ENCODE data around the gene RNASE2. TPM values are rescaled to one million over a fixed set of nuclear protein-coding genes. Genes with fewer than 3 reads are reported as not detected.
"Not testable (repeated sequence)": the region's sequence is repeated elsewhere in the genome, so short reads cannot be mapped to it uniquely, and the experiment has no call there.

RNASE2 gene
- total RNA-seq, 1 donor from 2014 or later, result not detected

GRCh38 chr14:20980906-20981305, 25.6 kb downstream of the RNASE2 start:
- intact Hi-C loops (cut with micrococcal nuclease), result no loop called here

GRCh38 chr14:20982646-20983369, 27.5 kb downstream of the RNASE2 start:
- intact Hi-C loops (cut with micrococcal nuclease), result no loop called here

- intact Hi-C loops (cut with micrococcal nuclease), result not testable (repeated sequence)
Measured at GRCh38 chr14:20985650-20986049, 30.4 kb downstream of the RNASE2 start.

- intact Hi-C loops (cut with micrococcal nuclease), result no loop called here
Measured at GRCh38 chr14:20986811-20987210, 31.5 kb downstream of the RNASE2 start.

- intact Hi-C loops (cut with micrococcal nuclease), result loop anchor here (1.0 kb wide), 2 partner anchors 18 to 305 kb away; partner anchors contain the start of gene RNASE4
Measured at GRCh38 chr14:20988717-20989470, 33.6 kb downstream of the RNASE2 start.

- intact Hi-C loops (cut with micrococcal nuclease), result loop anchor here (1.0 kb wide), 2 partner anchors 18 to 305 kb away; partner anchors contain the start of gene RNASE4
Measured at GRCh38 chr14:20989471-20989786, 34.1 kb downstream of the RNASE2 start.

GRCh38 chr14:20989787-20990600, 34.7 kb downstream of the RNASE2 start, which contains the start of gene METTL17:
METTL17 (plus strand) TSS chr14:20989980; CDS start chr14:20990003, 23 bp downstream.
- intact Hi-C loops (cut with micrococcal nuclease), result loop anchor here (1.0 to 5.0 kb wide), 4 partner anchors 19 to 487 kb away; partner anchors contain the start of genes RAB2B, RNASE4 and TOX4

- intact Hi-C loops (cut with micrococcal nuclease), result no loop called here
Measured at GRCh38 chr14:20996521-20996920, 41.2 kb downstream of the RNASE2 start.

GRCh38 chr14:20997115-20997514, 41.8 kb downstream of the RNASE2 start:
- intact Hi-C loops (cut with micrococcal nuclease), result no loop called here

- intact Hi-C loops (cut with micrococcal nuclease), result no loop called here
Measured at GRCh38 chr14:20997564-20997963, 42.3 kb downstream of the RNASE2 start.

- intact Hi-C loops (cut with micrococcal nuclease), result no loop called here
Measured at GRCh38 chr14:20998139-20998538, 42.9 kb downstream of the RNASE2 start.

- intact Hi-C loops (cut with micrococcal nuclease), result no loop called here
Measured at GRCh38 chr14:20998674-20999366, 43.5 kb downstream of the RNASE2 start, which contains the start of gene SLC39A2. SLC39A2 (plus strand) TSS chr14:20999293; CDS start chr14:20999447, 154 bp downstream.

GRCh38 chr14:20999591-20999990, 44.3 kb downstream of the RNASE2 start:
- intact Hi-C loops (cut with micrococcal nuclease), result no loop called here

GRCh38 chr14:21001218-21001617, 45.9 kb downstream of the RNASE2 start:
- intact Hi-C loops (cut with micrococcal nuclease), result no loop called here

- intact Hi-C loops (cut with micrococcal nuclease), result no loop called here
Measured at GRCh38 chr14:21003788-21004346, 48.6 kb downstream of the RNASE2 start.

Other genes with a start within 250 kb of the RNASE2 start
- gene EDDM3A, start 209.6 kb upstream of the RNASE2 start, total RNA-seq, result not detected in 2 replicates
- gene EDDM3B, start 187.1 kb upstream of the RNASE2 start, total RNA-seq, result not detected in 2 replicates
- gene RNASE6, start 174.2 kb upstream of the RNASE2 start, total RNA-seq, result 3.3 and 3.5 TPM in 2 replicates
- gene RNASE1, start 152.6 kb upstream of the RNASE2 start, total RNA-seq, result not detected in 2 replicates
- not detected in 2 replicates for gene RNASE3, start 64.1 kb upstream of the RNASE2 start, total RNA-seq
- gene METTL17, start 34.5 kb downstream of the RNASE2 start, total RNA-seq, result 92.9 and 102 TPM in 2 replicates
- 0.18 and 0.36 TPM in 2 replicates for gene SLC39A2, start 43.8 kb downstream of the RNASE2 start, total RNA-seq
- 5.6 and 6.2 TPM in 2 replicates for gene NDRG2, start 69.6 kb downstream of the RNASE2 start, total RNA-seq
- not detected in 2 replicates for gene TPPP2, start 74.7 kb downstream of the RNASE2 start, total RNA-seq
- not detected in 2 replicates for gene RNASE13, start 79.3 kb downstream of the RNASE2 start, total RNA-seq
- not detected in 2 replicates for gene RNASE7, start 86.9 kb downstream of the RNASE2 start, total RNA-seq
- not detected in 2 replicates for gene RNASE8, start 102.3 kb downstream of the RNASE2 start, total RNA-seq
- gene ARHGEF40, start 114.8 kb downstream of the RNASE2 start, total RNA-seq, result not detected in 2 replicates
- gene ZNF219, start 143.2 kb downstream of the RNASE2 start, total RNA-seq, result 5.5 and 7.3 TPM in 2 replicates
- not detected in 2 replicates for gene TMEM253, start 145.6 kb downstream of the RNASE2 start, total RNA-seq
- gene OR5AU1, start 200.6 kb downstream of the RNASE2 start, total RNA-seq, result not detected in 2 replicates

All from T-helper 2 cell treated with Interferon-gamma antibody and Interleukin-4, amounts not matched to agents 100 ng/mL and 5 ng/mL, for 36 hours (primary cell).